ENCODE measurements around the gene PXDN. TPM values are rescaled to one million over a fixed set of nuclear protein-coding genes. Genes with fewer than 3 reads are reported as not detected.

PXDN gene
- total RNA-seq, 1 donor from 2014 or later, result 21.6 TPM

DNA sequence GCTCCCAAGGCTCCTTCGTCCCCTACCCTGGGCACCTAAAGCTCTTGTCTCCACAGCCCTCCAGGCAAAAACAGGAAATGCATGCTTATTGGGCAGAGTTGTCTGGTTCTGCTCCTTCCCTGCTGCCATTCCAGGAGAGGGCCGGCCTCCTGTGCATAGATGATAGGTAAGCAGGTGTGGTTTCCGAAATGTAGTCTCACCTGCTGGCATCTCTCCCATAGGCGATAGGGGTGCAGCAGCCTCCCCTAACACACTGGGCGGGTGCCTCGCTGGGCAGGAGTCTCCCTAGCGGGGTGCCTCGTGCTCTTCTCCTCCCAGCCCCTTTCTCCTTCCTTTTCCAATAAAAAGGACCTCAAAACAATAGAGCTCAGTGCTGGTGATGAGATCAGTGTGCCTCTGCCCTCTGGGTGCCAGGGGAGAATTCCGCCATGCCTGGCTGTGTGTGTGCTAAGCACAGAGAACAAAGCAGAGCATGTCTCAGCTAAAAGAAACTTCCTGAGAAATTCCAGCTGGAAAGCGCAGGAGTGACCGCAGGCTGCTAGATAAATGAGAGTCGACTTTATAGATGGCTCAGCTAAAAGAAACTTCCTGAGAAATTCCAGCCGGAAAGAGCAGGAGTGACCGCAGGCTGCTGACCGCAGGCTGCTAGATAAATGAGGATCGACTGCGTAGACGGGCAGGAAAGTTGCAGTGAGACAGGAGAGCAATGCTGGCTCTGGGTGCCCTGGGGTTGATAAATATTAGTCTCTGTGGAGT is 11.3 kb upstream of the PXDN start:
- DNase-seq (ENCODE audit: low spot score in 2 of 2), result no peak
- FAIRE-seq, result no peak

DNA sequence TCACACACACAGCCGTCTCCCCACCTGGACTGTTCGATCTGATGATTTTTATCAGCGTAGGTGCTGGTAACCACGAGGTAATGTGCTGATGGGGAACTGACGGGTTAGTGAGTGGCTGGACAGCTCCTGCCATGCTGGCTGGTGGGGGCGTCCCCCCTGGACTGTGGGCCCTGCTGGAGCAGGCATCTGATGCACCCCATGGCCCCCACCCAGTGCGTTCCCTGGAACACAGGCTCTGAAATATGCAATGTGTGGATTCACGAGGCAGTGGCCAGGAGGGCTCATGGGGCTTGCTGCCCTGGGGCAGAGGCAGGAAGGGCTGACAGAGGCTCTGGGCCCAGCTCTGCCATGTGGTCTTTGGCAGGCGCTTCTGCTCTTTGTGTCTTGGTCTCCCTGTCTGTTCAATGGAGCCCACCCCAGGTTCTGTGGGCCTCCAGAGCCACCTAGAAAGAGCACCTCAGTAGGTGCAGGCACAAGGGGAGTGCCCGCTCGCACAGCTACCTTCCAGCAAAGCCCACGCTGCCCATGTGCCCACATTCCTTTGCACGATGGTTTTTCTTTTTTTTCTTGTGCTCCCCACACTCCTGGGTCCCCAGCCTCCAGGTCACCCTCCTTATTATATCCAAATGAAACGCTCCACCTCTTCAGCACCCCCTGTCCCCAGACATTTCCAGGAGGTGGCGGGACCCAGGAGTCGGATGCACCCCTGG is 10.3 kb upstream of the PXDN start:
- FAIRE-seq, result no peak
- no peak for DNase-seq (ENCODE audit: low spot score in 2 of 2)

DNA sequence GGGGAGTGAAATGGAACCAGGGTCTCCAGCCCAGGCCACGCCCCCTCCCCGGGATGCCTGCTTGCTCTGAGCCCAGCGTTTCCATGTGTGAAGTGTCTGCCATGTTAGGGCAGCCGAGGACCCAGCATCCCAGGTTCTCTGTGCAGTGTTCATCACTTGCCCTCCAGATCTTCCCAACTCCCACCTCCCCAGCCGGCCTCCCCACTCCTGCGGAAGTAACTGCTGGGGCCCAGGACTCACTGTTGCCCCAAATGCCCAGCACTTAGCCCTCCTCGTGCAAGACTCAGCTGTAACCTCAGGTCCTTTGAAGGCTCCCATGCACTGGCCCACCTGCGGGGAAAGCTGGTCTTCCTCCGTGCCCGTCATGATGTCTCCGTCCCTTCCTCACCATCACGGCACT is 9.7 kb upstream of the PXDN start:
- DNase-seq (ENCODE audit: low spot score in 2 of 2) (no peak), FAIRE-seq (no peak)

DNA sequence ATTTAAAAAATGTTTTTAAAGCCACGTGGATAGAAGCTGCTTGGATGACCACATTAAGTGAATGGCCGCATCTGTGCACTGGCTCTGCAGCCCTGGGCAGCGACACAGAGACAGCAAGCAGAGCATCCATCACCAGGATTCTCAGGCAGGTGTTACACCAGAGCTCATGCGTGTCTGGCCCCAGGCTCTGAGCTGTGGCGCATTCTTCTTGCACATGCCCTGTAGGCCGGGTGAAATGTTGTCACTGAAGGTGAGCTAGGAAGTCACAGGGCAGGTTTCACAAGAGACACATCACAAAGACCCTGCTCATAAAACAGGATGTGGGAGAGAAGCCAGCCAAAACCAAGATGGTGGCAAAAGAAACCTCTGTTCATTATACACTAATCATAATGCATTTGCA is 8.4 kb upstream of the PXDN start:
- FAIRE-seq (no peak), DNase-seq (ENCODE audit: low spot score in 2 of 2) (no peak)

DNA sequence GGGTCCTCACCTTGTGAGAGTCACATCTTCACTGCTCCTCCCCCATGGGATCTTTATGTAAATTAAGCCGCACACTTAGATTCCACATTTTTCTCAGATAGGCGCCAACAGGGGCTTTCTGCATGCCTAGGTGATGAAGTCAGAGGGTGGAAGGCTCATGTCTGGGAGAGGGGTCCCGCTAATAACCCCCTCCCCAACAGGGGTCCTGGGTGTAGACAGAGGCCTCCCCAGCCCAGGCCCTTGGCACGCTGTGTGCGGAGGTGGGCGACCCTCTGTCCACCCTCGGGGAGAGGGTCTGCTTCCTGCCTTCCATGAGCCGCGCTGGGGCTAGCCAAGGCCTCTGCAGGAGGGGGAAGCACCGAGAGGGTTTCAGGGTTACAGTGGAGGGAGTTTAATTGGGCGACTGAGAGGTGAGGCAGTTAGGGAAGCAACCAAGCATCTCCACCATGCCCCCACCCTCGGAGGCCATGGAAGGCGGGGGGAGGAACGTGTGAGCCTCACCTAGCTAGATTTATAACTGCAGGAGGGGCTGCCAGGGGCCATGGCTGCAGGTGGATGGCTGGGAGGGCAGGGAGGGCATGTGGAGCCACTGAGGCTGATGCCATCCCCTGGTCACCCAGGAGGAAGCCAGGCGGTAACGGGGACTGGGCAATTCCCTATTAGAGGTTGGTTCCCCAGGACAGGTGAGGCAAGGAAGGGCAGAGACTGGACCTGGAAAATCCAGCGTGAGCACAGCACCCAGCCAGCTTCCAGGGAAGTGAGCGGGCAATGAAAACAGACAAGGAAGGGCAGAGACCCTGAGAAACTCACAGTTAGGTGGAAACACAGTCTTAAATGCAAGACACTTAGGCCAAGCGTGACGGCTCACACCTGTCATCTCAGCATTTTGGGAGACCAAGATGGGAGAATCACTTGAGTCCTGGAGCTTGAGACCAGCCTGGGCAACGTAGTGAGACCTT is 7.7 kb upstream of the PXDN start:
- FAIRE-seq (no peak), DNase-seq (ENCODE audit: low spot score in 2 of 2) (no peak)

DNA sequence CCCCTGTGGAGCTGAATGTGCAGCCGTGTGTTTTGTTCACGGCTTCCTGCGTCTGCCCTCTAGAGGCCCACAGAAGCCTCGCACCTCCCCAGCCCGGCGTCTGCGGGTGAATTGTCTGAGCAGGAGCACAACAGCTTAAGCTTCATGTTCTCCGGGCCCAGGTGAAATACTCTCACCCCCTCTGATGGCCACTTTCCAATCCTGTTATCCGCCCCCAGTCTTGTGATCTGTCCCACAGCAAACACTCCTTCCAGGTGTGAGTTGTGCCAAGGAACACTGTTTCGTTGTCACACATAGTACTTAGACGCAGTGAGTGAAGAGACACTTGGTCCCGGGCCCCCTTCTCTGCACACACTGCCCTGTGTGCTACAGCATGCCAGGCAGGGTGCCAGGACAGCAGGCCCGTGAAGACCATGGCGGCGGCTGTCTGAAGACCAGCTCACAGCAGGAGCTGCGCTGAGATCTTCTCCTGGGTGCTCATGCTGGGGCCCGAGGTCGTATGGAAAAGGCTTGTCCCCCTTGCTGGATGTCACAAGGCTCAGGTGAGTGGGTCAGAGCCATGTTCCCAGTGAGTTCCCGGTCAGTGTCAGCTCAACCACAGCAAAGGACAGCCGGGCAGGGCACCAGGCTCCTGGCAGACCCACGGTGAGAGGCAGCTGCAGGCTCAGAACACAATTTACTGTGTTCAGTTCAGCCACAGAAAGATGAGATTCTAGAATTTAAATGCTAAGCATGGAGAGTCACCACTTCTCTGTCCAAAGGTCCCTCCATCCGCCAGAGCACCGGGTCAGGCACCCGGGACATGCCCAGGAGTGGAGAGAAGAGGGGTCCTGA is 6.8 kb upstream of the PXDN start:
- FAIRE-seq (no peak), DNase-seq (ENCODE audit: low spot score in 2 of 2) (peak in 1 of 2 donors; percentile 73)

DNA sequence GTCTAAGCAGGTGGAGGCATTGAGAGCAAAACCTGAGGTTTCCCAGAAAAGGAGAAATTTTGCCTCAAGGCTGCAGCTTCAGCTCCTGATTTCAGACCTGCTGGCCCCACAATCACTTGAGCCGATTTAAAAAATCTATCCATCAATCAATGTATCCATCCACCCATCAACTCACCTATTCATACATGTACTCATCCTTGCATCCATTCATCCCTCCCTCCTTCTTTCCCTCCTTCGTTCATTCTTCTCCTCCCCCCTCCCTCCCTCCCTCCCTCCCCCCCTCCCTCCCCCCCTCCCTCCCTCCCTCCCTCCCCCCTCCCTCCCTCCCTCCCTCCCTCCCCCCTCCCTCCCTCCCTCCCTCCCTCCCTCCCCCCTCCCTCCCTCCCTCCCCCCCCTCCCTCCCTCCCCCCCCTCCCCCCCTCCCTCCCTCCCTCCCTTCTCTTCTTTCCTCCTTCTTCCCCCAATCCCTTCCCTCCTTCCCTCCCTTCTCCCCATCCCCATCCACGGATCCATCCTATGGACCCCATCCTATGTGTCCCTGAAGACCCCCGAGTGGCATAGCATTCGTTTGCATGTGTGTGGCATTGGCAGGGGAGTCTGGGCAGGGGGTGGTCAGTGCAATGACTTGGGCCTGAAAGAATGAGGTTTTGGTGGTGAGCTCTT is 6.1 kb upstream of the PXDN start:
- FAIRE-seq, result no peak
- DNase-seq (ENCODE audit: low spot score in 2 of 2), result no peak

DNA sequence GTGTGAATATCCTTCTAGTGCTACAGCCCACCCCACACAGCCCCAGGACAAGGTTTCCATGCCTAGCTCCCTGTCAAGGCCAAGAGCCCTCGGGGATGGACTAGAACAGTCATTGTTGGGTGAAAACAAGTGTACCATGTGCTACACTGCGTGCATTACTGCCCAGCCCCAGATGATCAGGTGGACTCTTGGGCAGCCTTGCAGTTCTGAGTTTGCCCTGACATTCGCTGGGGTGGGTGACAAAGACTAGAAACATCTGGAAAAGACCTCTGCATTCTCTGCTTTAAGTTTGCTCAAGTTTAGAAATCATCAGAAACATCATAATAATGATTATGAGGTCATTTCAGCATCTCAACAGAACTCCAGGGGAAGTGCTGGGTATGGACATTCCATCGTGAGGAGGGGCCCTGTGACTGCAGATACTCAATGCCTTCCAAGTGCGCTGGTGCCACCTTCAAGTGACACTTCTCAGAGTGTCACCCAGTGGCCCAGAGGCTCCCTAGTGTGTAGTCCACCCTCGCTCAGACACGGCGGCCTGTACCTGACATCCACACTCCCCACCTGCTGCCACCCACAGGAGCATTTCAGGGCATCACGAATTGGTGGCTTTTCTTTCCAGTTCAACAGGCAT is 5.3 kb upstream of the PXDN start:
- DNase-seq (ENCODE audit: low spot score in 2 of 2), result no peak
- no peak for FAIRE-seq

DNA sequence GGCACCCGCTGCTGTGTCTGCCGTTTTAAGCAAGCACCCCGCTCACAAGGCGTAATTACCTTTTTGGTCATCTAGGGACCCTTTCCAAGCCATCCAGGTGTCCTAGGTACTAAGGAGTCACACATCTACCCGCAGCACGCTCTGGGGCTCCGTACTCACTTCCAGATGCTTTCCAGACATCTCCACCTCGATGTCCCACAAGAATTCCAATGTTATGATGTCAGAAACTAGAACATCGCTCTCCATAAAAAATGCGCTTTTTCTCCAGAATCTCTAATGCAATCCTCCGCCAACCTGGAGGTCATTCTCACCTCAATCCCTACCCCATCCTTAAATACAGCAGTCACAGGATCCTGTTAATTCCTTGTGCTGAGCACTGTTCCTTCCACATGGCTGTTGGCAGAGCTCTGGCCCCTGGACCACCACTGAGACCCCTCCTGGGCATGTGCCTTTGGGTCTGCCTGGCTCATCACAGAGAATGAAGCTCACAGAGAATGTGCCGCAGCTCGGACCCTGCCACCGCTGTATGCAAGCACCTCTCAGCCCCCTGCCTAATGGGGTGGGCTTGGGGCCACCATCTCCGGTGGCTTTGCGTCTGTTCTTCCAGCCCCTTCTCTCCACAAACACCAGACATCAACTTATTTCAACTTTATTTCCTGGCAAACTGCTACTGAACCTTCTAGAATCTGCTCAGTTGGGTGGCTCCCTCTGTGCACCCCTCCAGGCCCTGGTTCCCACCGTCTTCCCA is 4.6 kb upstream of the PXDN start:
- FAIRE-seq, result no peak
- no peak for DNase-seq (ENCODE audit: low spot score in 2 of 2)

DNA sequence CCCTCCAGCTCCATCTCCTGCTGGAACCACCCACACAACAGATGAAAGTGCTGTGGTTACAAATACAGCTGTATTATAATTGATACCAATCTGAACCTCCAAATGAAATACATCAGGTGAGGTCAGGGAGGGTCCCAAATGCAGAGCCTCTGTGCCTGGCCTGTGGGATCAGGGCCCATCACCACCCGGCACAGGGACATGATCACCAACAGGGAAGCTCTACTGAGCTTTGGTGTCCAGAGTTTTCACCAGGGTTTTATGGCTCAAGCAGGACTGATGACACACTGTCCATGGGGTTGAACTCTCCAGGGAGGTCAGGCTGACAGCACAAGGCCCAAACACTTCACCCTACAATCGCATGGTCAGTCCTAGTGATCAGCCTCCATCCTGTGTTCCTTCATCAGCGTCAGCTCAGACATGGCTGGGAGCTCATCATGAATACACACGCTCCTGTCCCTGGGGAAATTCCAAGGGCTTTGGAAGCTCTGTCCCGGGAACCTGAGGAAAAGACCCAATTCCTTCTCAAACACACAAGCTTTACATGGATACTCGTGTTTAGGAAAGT is 3.9 kb upstream of the PXDN start:
- no peak for DNase-seq (ENCODE audit: low spot score in 2 of 2)
- FAIRE-seq, result no peak

DNA sequence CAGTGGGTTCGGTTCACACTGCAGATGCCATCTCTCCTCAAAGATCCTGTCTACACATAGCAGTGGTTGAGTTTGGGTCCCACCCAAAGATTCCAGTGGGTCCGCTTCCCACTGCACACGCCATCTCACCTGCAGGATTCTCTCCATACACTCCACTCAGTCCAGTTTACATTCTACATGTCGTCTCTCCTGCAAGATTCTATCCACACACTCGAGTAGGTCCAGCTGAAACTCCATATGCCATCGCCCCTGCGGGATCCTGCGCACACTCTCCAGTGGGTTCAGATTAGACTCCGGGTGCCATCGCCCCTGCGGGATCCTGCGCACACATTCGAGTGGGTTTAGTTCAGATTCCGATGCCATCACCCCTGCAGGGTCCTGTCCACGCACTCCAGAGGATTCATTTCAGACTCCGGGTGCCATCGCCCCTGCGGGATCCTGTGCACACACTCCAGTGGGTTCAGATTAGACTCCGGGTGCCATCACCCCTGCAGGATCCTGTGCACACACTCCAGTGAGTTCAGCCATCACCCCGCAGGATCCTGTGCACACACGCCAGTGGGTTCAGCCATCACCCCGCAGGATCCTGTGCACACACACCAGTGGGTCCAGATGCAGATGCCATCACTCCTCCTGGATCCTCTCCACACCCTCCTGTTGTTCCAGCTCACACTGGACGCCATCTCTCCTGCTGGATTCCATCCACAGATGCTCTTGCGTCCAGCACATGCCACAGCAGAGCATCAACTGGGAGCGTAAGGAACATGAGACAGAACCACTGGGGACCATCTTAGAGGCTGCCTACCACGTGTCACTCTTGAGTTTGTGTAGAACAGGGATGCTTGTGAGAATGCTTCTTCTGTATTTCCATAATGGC is 3.0 kb upstream of the PXDN start:
- no peak for DNase-seq (ENCODE audit: low spot score in 2 of 2)
- no peak for FAIRE-seq

DNA sequence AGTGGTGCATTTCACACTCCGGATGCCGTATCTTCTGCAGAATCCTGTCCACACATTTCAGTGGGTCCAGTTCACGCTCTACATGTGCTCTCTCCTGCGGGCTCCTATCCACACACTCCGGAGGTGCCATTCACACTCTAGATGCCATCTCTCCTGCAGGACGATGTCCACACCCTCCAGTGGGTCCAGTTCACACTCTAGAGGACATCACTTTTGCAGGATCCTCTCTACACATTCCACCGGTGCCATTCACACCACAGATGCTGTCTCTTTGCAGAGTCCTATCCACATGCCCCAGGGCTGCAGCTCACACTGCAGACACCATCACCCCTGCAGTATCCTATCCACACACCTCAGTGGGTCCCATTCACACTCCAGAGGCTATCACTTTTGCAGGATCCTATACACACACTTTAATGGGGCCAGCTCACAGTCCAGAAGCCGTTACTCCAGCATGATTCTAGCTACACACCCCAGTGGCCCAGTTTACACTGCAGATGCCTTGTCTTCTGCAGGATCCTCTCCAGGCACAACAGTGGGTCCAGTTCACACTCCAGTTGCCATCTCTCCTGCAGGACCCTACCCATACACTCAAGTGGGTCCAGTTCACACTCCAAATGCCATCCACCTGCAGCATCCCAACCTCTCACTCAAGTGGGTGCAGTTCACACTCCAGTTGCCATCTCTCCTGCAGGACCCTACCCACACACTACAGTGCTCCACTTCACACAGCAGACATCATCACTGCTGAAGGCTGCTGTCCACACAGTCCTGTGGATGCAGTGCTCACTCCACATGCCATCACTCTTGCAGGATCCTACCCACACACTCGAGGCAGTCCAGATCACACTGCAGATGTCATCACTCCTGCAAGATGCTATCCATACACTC is 2.1 kb upstream of the PXDN start:
- FAIRE-seq, result no peak

DNA sequence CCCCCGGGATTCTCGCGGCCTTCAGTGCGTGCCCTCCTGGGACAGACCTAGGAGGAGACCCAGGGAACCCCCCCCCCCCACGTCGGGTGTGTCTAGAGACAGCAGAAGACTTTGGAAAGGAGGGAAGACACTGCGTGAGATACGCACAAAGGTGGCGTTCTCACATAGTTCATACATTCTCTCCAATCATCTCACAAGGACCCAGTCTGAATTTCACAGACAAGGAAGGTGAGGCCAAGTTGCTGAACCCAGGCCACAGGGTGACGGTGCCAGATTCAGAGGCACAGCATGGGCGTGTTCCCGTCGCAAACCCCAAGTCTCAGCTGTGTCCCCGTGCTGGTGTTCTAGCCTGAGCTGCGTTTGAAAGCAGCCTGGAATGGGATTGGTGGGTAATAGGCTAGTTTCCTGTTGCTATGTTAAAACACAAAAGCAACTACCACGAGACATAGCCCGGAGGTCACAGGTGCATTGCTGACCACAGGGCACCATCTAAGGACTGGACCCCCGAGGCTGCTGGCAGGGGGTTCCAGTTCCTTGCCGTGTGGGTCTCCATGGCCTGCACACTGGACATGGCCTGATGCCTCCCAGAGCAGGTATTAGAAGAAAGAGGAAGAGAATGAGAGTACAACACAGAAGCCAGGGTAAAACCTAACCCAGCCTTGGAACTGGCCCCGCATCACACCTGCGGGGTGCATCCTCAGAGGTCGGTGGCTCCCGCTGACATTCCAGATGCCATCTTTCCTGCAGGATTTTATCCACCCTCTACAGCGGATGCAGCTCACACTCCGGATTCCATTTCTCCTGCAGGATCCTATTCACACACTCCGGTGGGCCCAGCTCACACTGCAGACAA is 1.1 kb upstream of the PXDN start:
- DNase-seq (ENCODE audit: low spot score in 2 of 2) (no peak), FAIRE-seq (no peak)

More for the DNA sequence above, 2.1 kb upstream of the PXDN start:
- DNase-seq (ENCODE audit: low spot score in 2 of 2), result no peak

DNA sequence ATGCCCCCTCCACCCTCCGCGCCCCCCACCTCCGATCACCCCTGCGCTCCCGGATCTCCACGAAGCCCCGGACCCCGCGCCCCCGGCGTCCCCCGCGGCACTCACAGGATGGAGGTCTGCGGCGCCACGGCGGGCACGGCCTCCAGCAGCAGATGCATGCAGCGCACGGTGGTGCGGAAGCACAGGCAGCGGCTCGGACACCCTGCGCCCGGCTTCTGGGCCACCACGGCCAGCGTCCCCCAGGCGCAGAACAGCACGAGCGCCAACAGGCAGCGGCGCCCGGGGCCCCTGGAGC is 217 bp downstream of the PXDN start:
- FAIRE-seq, result no peak
- DNase-seq (ENCODE audit: low spot score in 2 of 2), result no peak

DNA sequence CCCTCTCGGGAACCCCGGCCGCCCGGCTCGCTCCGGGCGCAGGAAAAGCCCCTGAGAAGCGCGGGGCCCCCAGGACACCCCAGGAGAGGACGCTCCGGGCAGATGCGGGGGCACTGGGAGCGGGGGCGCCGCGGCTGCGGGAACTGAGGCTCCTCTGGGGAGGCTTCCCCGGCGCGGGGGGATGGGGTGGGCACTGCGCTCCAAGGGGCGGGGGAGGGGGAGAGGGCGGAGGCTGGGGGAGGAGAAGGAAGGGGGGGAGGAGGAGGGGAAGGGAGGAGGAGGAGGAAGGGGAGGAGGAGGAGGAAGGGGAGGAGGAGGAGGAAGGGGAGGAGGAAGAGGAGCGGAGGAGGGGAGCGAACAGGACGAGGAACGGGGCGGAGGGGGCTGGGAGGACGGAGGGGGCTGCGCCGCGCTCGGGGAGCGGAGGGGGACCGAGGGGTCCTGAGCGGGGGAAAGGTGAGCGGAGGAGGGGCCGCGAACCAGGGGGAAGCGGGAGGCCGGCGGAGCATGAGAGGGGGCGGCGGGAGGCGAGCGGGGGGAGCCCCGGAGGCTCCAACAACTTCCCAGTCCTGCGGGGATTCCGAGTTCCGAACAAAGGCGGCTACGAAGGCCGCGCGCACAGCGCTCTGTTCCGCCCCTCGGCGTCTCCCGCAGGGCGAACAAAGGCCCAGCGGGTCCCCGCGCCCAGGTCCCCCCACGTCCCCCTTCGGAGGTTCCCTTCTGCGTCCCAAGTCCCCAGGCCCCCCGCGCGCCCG is 742 bp downstream of the PXDN start:
- peak in 1 of 2 donors; percentile 54 for DNase-seq (ENCODE audit: low spot score in 2 of 2)
- no peak for FAIRE-seq
